ENCODE measurements around the gene FRAS1.

DNA sequence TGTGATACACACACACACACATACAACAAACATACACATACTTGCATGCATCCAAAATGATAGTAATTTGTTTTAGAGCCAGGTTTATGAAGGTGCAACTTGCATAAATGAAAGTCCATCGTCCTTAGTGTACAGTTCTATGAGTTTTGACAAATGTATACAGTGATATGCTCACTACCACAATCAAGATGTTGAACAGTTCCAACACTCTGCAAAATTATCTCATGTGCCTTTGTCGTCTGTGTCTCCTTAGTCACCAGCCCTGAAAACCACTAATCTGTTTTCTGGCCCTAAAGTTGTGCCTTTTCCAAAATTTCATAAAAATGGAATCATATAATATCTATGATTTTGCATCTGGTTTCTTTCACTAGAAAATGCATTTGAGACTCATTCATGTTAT lies 426.7 kb downstream of the FRAS1 start:
- TF ChIP-seq, protein P1, sequence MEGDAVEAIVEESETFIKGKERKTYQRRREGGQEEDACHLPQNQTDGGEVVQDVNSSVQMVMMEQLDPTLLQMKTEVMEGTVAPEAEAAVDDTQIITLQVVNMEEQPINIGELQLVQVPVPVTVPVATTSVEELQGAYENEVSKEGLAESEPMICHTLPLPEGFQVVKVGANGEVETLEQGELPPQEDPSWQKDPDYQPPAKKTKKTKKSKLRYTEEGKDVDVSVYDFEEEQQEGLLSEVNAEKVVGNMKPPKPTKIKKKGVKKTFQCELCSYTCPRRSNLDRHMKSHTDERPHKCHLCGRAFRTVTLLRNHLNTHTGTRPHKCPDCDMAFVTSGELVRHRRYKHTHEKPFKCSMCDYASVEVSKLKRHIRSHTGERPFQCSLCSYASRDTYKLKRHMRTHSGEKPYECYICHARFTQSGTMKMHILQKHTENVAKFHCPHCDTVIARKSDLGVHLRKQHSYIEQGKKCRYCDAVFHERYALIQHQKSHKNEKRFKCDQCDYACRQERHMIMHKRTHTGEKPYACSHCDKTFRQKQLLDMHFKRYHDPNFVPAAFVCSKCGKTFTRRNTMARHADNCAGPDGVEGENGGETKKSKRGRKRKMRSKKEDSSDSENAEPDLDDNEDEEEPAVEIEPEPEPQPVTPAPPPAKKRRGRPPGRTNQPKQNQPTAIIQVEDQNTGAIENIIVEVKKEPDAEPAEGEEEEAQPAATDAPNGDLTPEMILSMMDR (IDR thresholded peaks at IDR 0.05; ENCODE audit: extremely low read depth in 1 of 2, insufficient read depth in 1 of 2, low read depth in 1 of 2, low read length in 2 of 2): no peak
- TF ChIP-seq POLR2AphosphoS5 (IDR thresholded peaks at IDR 0.05; ENCODE audit: insufficient read depth, low read depth, low read length): no peak
- TF ChIP-seq EZH2 (IDR thresholded peaks at IDR 0.05; ENCODE audit: borderline replicate concordance, low read depth, low read length, severe bottlenecking): no peak
- TF ChIP-seq POLR2A (IDR thresholded peaks at IDR 0.05; ENCODE audit: low read depth, low read length): no peak
- TF ChIP-seq FOS (IDR thresholded peaks at IDR 0.05; ENCODE audit: borderline replicate concordance, insufficient read depth, low read length): no peak

All from endothelial cell of umbilical vein (primary cell).